Chondrocyte (in vitro differentiated cells): ENCODE data around the gene TTYH3. TPM values are rescaled to one million over a fixed set of nuclear protein-coding genes. Genes with fewer than 3 reads are reported as not detected.

Source experiments
- DNase-seq: peaks from one replicate; pipeline ENCODE4 v3.0.0; 2021; ENCODE audit warnings: mixed read lengths, low spot score
- H3K27ac Mint-ChIP-seq: one replicate; pipeline ENCODE4 v1.8.0; 2021; ENCODE audit warnings: mild to moderate bottlenecking, moderate library complexity, mixed read lengths; ENCODE audit not compliant: unreplicated experiment
- H3K27me3 Mint-ChIP-seq: 2 replicates; pipeline ENCODE4 v1.8.0; 2021; ENCODE audit warnings: low read depth, mixed read lengths
- H3K36me3 Mint-ChIP-seq: 2 replicates; pipeline ENCODE4 v1.8.0; 2021; ENCODE audit warnings: low read depth, mixed read lengths
- H3K4me1 Mint-ChIP-seq: 2 replicates; pipeline ENCODE4 v1.8.0; 2021; ENCODE audit warnings: low read depth, mild to moderate bottlenecking, mixed read lengths
- H3K4me3 Mint-ChIP-seq: one replicate; pipeline ENCODE4 v1.8.0; 2021; ENCODE audit warnings: mild to moderate bottlenecking, moderate library complexity, mixed read lengths; ENCODE audit not compliant: unreplicated experiment
- H3K9me3 Mint-ChIP-seq: 2 replicates; pipeline ENCODE4 v1.8.0; 2021; ENCODE audit warnings: low read depth, mixed read lengths
- CTCF ChIP-seq: fragments of 200-600 bp; sonication (generic); IDR thresholded peaks from 2 replicates; pipeline ENCODE4 v1.5.0; 2021; ENCODE audit warnings: antibody characterized with exemption, mild to moderate bottlenecking, moderate library complexity
- total RNA-seq: library from RNA; stranded (reverse); gene quantifications from 3 replicates; pipeline ENCODE4 v1.2.1, GENCODE V29; 2021

Gene TTYH3
- total RNA-seq, 1 donor from 2014 or later: 196 TPM

GRCh38 chr7:2661096-2661449, 29.3 kb downstream of the TTYH3 start:
- peak; percentile 4 for TF ChIP-seq CTCF
- H3K4me3 Mint-ChIP-seq: no peak overlapping the region
- no peaks in the 10 kb centered on the region for H3K27me3 Mint-ChIP-seq
- no peak overlapping the region for H3K27ac Mint-ChIP-seq
- no peaks in the 10 kb centered on the region for H3K4me1 Mint-ChIP-seq
- no peaks in the 10 kb centered on the region for H3K9me3 Mint-ChIP-seq
- peaks cover 9% of the 10 kb centered on the region for H3K36me3 Mint-ChIP-seq
- DNase-seq: no peak

- no peak overlapping the region for H3K27ac Mint-ChIP-seq
- H3K36me3 Mint-ChIP-seq: peaks cover 9% of the 10 kb centered on the region
- peaks cover 3% of the 10 kb centered on the region for H3K4me1 Mint-ChIP-seq
- H3K9me3 Mint-ChIP-seq: no peaks in the 10 kb centered on the region
- no peak overlapping the region for H3K4me3 Mint-ChIP-seq
- DNase-seq: peak; percentile 92
- peak; percentile 43 for TF ChIP-seq CTCF
- H3K27me3 Mint-ChIP-seq: no peaks in the 10 kb centered on the region
Measured at GRCh38 chr7:2661602-2662272, 30.0 kb downstream of the TTYH3 start.

- Mint-ChIP-seq H3K4me3 (no peak overlapping the region), H3K4me1 (peaks cover 5% of the 10 kb centered on the region), H3K27ac (no peak overlapping the region), H3K27me3 (no peaks in the 10 kb centered on the region), H3K9me3 (no peaks in the 10 kb centered on the region), H3K36me3 (peaks cover 5% of the 10 kb centered on the region)
- peak; percentile 89 for DNase-seq
- TF ChIP-seq CTCF: no peak
Measured at GRCh38 chr7:2662273-2663120, 30.7 kb downstream of the TTYH3 start.

- H3K4me1 Mint-ChIP-seq: peaks cover 11% of the 10 kb centered on the region
- no peak overlapping the region for H3K27ac Mint-ChIP-seq
Measured at GRCh38 chr7:2663121-2663886, 31.5 kb downstream of the TTYH3 start.

More at GRCh38 chr7:2663121-2663886, 31.5 kb downstream of the TTYH3 start:
- Mint-ChIP-seq H3K27me3 (no peaks in the 10 kb centered on the region), H3K9me3 (no peaks in the 10 kb centered on the region), H3K4me3 (no peak overlapping the region), H3K36me3 (peaks cover 5% of the 10 kb centered on the region)
- TF ChIP-seq CTCF: no peak
- peak; percentile 94 for DNase-seq
